Right renal pelvis (tissue), 4 donors: Measurements from ENCODE around the gene STUM. TPM values are rescaled to one million over a fixed set of nuclear protein-coding genes. Genes with fewer than 3 reads are reported as not detected.
"Not testable (repeated sequence)": the region's sequence is repeated elsewhere in the genome, so short reads cannot be mapped to it uniquely, and the experiment has no call there.

Source experiments
- DNase-seq, 4 donors: peaks; one replicate each; pipeline ENCODE4 v3.0.0-alpha.2; 2013; ENCODE audit warnings: low read depth in 4 of 4, low spot score in 3 of 4, missing footprints in 1 of 4
- polyA plus RNA-seq, 4 donors: library from polyadenylated mRNA; unstranded; fragments of 120-200 nt; gene quantifications; one replicate each; pipeline ENCODE4 v1.2.1, GENCODE V29; 2013; ENCODE audit not compliant: insufficient read length in 4 of 4

Gene STUM
- polyA plus RNA-seq, 4 donors = 0.93 to 1.9 (median 1.2) TPM

DNA sequence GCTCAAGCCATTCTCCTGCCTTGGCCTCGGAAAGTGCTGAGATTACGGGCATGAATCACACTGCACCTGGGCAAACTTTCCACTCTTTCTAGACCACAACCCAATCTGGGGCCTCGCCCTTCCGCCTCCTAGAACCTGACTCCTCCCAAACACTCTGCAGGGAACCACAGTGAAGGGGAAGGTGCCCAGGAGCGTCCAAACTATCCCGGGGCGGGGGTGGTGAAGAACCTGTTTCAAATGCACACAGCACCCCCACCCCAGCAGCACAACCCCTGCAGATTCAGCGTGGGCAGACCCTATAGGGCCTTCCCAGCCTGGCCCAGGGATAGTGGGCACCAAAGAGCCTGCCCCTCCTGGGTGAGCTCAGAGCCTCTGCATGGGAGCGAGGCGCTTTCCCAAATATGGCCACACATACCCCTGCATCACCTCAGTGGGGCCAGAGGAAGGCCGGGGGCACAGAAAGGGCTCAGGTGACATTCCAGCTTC lies 86.9 kb downstream of the STUM start:
- no peak for DNase-seq

DNA sequence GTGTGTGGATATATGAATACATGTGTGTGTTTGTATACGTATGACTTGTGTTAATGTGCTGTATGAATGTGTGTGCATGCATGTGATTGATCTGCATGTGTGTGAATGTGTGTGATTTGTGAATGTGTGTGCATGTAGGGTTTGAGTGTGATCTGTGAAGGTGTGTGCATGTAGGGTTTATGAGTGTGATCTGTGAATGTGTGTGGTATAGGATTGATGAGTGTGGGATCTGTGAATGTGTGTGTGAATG lies 88.2 kb downstream of the STUM start:
- DNase-seq = no peak

DNA sequence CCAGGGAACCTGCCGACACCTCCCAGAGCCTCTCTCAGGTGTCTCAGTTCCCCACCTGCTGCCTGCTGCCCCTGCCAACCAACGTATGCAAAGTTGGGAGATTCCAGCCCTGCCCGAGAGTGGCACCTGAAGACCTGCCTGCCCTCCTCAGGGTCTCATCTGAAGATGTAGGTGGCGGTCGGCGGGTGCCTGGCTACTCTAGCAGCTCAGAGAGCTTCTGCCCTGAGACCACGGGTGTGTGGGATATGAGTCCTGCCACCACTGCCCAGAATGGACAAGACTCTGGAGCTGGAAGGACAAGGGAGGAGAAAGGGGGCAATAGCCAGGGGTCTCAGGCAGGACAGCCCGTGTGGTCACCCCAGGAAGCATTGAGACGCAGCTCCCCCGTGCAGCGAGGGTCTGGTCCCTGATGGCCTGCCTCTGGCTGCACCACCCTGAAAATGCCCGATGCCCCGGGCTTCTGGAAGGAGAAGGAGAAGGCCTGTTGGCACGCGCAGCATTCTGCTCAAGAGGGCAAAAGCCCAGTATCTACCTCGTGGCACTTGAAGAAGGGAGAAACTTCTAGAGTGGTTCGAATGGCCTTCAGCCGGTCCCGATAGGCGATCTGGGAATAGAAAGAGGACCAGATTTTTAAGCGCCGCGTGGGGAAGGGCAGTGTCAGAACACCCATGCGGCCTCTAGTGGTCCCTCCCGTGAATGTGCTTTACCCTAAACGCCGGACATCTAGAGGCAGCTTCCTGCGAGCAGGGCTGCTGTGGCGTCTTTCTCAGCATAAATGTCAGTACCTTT lies 88.8 kb downstream of the STUM start:
- DNase-seq = no peak

DNA sequence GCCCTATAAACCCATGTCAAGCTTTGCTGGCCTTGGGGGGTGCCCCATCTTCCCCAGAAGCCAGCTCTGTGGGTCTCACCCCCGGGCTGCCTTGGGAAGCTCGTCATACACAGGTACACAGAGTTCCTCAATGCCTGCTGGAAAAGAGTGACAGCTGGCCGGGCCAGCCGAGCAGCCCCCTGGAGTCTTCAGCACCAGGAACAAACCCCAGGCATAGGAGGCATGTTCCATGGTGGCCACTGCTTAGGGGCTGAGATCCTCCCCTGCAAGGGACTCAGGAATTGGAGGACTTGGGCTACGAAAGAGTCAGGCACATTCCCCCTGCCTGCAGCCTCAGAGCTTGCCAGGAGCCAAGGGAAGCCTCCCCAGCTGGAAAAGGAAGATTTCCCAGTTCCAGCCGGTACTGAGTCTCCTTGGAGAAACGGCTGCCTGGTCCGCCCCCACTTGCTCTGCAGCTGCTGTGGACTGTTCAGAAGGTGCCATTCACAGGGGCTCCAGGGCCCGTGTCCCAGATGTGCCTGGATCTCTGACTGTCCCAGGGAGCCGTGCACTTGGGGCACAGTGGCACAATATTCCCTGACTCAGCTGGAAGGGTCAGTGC lies 89.5 kb downstream of the STUM start:
- no peak for DNase-seq

DNA sequence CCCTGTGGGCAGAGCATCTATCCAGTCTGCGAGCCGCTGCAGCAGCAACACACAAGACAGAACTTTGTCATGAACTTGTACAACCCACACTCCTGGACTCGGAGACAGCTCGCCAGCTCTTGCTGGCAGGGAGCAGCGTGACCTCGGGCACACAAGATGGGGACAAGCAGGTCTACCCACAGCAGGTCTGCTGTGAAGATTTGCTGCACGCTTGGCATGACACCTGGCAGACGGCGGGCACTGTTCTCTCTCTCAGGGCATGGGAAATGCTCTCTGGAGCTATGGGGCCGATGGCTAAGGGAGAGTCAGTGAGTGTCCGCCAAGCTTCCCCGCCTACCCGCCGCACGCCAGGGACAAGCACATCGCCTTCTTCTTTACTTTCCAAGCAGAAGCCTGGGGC lies 90.0 kb downstream of the STUM start:
- DNase-seq = no peak

DNA sequence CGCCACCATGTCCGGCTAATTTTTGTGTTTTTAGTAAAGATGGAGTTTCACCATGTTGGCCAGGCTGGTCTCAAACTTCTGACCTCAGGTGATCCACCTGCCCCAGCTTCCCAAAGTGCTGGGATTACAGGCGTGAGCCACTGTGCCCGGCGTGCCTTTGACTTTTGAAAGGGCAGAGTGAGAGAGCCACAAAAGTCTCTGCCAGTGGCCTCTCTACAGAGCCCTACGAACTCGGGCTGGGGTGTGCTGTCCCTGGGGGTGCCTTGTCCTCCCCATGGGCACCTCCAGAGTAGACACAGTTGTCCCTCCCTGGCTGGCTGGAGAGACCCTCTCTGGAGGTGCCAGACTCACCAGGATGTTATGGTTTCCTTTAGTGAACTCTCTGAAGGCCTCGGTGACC lies 90.6 kb downstream of the STUM start:
- not testable (repeated sequence) for DNase-seq

DNA sequence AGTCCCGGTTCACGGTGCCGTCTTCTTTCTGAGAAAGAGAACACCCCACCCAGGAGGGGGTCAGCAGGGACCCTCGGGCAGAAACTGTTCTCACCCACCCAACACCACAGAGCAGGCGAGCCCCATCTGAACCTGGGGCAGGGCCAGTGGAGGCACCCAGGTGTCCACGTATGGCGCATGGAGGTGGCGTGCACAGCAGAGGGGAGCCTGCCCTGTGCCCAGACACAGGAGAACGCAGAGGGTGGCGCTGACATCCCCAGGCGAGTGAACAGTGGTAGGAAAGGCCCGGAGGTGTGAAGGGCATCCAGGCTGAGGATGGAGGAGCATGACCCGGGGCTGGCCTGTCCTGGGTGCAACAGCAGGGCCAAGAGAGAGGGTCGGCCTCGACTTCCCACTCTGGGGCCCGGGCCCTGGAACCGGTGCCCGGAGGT lies 91.1 kb downstream of the STUM start:
- no peak for DNase-seq

DNA sequence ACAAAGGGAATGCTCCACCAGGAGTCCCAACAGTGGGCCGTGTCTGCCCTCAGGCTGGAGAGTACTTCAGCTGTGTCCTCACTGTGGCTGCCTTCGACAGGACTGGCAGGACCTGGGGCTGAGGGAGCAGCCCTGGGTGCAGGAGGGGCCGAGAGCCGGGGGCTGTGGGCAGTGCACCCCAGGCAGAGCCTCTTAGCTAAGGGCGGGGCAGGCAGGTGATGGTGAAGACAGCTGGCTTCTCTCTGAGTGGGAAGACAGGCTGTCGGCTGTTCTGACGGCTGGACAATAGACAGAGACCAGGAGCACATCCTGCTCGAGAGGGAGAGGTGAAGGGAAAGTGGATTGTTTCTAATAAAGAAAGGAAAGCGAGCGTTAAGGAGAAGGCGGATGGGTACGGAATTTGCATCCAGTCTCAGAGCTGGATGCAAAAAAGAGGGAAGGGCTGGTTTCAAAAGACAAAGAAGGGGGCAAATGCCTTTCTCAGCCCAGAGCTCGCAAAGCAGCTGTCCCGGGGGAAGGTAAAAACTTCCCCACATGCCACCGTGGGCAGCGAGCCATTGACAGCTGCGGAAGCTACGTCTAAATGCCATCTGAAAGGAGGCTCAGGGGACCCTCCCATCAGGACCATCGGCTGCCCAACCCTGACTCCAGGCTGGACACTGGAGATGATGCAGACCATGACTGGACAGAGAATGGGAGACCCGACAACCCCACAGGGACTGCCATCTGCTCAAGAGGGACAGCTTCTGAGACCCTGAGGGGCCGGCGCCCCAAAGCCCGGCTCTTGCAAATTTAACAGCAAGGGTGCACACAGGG lies 92.0 kb downstream of the STUM start:
- no peak for DNase-seq

DNA sequence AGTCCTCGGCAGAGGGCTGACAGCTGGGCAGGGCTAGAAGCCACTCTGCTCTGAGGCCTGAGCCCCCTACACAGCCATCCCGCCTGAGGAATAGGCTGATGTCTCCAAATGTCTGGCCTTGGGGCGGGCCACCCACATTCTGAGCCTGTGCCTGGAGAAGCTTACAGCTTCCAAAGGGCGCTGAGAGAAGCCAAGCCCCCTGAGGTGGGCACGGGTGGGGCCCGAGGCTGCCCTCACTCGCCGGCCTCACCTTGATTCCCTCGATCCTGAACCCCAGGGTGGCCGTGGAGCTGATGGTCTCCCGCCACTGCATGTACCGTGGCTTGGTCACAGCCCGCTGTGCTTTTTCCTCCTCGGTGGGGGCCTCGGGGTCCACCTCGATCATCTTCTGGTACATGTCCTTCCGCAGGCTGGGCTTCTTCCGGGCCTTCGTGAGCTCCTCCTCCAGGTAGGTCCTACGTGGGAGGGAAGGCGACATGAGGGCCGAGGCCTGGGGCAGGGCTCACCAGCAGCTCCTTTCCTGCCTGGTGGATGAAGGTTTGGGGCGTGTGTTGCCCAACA lies 93.2 kb downstream of the STUM start:
- DNase-seq = no peak

DNA sequence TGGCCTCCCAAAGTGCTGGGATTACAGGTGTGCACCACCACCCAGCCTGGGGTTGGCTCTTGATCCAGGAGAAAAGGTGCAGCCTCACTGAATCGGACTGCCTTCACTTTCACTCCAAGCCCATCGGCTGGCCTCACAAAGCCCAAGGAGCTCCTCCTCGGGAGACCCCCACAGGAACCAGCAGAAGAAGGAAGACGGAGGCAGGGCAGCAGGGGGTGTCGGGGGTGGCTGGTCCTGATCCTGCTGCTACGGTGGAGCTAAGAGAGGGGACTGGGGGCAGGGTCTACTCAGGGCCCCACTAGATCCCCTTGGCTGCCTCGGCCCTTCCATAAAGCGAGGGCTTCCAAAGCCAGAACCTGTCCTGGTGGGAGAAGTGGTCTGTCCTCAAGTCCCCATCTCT lies 93.9 kb downstream of the STUM start:
- DNase-seq = no peak

DNA sequence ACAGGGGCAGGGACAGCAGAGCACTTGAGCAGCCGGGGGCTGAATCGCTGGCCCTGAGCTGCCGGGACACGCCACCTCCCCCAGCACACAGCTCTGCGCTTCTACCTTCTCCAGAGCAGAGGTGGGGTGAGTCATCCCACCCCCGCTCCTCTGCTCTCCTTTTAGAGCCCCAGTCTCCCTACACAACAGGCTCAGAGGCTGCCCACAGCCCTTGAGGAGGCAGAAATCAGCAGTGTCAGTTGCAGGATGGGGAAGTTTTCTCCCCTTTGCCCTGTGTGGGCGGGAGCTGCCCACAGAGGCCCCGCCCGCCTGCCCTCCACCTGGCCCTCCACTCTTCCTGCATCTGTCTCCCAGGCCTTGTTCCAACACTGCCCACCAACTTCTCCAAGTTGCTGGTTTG lies 94.6 kb downstream of the STUM start:
- DNase-seq = no peak

DNA sequence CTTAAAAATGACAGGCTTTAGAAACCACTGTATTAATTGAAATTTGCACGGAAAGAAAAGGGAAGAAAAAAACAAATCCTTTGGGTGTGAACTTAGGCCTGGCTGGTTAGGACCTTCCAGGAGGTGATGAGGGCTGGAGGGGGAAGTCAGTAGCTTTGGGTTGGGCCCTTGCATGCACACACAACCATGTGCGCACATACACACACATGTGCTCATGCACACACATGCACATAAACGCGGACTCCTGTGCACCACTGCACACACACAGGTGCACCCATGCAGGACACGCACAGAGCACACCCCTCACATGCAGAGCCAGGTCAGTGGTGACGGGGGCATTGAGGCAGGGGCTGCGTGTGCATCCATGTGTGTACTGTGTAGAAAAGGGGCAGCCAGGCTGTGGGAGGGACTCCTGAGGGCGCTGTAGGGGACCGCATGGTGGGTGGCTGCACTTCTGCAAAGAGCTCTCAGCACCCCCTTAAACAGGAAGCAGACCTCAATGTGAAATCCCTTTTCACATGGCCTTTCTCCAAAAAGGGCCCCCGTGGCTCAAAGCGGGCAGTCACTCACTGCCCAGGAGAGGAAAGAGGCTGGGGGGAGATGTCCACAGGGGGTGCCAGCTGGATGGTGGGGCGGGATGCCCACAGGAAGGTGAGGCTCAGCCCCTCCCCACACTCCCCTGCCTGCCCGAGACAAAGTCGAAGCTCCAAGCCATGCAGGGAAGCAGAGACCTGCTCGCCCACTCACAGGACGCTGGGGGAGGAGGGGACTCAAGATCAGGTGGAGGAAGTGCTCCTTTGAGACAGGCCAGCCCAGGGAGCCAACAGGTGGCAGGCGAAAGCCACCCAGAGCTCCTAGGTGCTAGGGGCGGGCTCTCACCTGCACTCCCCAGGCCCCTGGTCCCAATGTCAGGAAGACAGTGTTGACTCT lies 95.3 kb downstream of the STUM start:
- no peak for DNase-seq

DNA sequence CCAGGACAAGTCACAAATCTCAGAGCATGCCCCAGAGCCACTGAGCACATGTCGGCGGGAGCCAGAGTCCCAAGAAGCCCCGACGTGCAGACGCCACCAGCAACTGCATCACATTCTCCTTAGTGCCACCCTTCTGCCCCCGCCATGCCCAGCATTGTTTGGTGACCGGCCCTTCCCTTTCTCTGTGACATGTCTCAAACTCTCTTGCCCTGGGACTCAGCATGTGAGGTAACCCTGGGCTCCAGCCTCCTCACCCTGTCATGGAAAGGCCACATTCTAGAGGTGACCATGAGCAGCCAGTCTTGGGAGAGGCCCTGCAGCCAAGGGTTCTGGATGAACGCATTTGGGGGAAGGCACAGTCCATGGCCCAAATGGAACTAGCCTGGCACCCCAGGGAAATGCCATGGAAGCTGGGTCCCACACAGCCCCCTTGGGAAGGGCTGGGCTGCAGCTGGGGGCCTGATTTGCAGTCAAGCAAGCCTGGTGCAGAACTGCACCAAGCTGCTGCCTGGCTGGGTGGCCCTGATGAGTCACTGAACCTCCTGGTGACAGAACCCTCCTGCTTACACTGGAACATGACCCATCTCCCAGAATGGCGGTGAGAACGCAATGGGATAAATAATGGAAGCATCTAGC lies 96.1 kb downstream of the STUM start:
- no peak for DNase-seq

DNA sequence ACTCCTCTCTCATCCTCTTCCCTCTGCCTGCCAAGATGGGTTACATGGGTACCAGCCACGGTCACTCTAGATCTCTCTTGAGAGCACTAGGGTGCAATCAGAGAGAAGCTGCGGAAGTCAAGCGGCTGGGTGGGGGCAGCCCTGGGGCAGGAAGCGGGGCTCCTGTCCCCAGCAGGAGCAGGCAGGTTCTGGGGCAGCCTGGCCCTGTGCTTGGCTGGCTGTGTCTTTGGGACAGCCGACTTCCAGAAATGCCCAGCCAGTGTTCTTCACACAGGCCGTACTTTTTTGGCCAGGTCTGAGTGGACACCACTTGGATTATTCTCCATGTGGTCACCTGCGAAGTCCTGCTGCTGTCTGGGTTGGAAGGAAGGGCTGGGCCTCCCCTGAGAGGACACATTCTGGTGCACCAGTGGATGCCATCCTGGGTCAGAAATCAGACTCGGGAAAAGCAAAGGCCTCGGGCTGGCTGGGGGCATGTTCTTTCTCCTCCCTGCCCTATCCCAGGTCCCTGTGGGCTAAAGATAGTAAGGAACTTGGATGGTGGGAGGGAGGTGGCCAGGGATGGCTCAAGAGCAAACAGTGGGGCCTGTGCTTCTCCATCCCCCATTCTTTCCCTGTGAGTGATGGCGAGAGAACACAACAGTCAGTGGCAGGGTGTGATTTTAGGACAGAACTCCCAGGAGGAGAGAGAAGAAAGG lies 96.9 kb downstream of the STUM start:
- DNase-seq = no peak

DNA sequence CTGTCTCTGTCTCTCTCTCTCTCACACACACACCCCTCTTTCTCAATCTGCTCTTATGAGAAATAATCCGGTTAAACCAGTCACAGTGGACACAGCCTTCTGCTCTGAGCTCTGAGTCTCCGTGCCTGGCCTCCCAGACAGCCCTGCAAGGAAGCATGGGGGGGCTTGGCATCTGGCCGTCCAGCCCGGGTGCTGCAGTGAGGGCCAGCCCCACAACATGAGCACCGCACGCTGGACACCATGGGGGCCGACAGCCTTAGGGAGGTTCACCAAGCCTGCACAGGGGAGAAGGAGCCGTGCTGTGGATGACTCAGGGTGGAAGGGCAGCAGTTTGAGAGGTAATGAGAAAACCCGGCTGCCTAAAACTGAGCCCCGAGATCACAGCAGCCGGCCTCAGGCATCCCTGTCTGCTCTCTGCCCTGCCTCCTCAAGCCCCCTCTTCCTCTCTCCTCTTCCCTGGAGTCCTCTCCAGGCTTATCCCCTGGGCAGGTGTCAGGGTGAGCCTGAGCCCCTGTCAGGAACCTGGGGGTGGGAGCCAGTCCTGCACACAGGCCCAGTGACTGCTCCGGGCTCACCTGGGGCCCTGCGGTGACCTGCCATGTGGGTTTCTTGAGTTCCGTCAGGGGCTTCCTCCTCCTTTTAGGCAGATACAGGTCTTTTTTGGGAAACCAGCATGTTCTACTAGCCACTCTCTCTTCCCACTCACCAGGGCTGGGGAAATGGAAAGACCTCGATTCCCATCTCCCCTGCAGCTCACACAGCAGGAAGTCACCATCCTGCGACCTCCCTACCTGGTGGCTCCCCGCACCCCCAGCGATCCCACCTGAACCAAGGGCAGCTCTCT lies 97.7 kb downstream of the STUM start:
- no peak for DNase-seq

DNA sequence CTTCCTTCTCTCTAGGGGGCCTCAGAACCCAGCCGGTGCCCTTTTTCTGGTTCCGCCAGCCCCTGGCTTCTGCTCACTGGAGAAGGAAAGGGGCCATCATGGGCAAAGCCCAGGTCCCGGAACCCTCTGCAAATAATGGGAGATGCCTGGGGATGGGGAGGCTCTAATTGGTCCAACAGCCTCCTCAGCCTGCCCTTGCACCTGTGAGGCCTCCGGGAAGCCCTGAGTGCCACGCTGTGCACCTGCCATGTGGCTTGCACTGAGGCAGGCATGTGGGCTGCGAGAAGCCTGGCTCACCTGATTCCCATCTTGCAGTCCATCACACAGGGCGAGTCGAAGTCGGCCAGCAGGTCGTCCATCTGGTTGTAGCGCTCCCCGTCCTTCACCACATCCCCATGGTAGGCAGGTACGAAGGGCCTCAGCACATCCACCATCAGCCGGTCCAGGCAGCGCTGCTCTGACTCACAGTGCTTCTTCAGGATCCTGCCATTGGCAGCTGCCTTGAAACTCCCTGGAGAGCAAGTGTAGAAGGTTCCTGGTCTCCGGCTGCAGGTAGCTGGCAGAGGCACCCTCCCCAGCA lies 98.4 kb downstream of the STUM start:
- no peak for DNase-seq

DNA sequence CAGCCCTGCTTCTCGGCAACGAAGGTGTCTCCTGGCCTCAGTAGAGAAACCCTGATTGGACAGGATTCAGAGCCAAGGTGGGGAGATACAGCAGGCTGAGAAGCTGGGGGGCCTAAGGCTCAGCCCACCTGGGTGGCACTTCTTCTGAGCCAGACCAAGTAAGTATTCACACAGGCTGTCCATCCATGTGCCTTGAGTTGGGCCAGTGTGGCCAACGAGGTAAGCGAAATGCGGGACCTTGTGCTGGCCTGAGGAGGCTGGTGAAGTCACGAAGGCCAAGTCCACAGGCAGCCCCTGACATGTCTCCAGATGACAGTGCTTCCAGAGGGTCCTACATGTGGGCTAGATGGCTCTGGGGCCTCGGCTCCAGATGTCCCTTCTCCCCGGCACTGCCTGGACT lies 99.2 kb downstream of the STUM start:
- no peak for DNase-seq

DNA sequence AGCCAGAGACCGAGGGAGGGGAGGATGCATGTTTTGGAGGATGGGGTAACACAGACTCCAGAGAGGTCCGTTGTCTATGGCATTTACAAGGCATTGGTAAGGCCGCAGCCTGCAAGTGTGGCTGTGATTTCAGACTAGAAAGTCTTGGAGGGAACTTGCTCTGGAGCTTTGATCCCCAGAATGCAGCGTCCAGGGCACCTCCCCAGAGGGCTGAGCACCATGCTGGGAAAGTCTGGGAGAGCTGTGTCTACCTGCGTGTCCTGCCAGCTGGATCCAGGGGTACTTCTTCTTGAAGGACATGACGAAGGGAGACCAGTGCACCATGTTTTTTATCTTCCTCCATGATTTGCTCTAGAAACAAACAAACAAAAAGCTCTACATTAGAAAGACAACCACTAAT lies 99.9 kb downstream of the STUM start:
- DNase-seq = no peak
